ENCODE results near the gene ARMC3.
"Not testable (repeated sequence)": the region's sequence is repeated elsewhere in the genome, so short reads cannot be mapped to it uniquely, and the experiment has no call there.

ARMC3 gene

GRCh38 chr10:22927661-22928403 lies at the start of gene ARMC3:
TSS of gene ARMC3 (plus strand) at chr10:22928053. CDS start at chr10:22931997, 3,944 bp downstream.
- DNase-seq (ENCODE audit: low read depth): no peak

GRCh38 chr10:22891797-22892196 lies 36.1 kb upstream of the ARMC3 start:
- no peak for DNase-seq (ENCODE audit: low read depth)

GRCh38 chr10:22893781-22894180 lies 34.1 kb upstream of the ARMC3 start:
- DNase-seq (ENCODE audit: low read depth): no peak

- no peak for DNase-seq (ENCODE audit: low read depth)
These were observed 33.1 kb upstream of the ARMC3 start for GRCh38 chr10:22894714-22895113.

- DNase-seq (ENCODE audit: low read depth): no peak
These were observed 32.6 kb upstream of the ARMC3 start for GRCh38 chr10:22895252-22895651.

GRCh38 chr10:22897371-22897770 lies 30.5 kb upstream of the ARMC3 start:
- no peak for DNase-seq (ENCODE audit: low read depth)

- no peak for DNase-seq (ENCODE audit: low read depth)
These were observed 28.5 kb upstream of the ARMC3 start for GRCh38 chr10:22899307-22899706.

GRCh38 chr10:22899775-22900174 lies 28.1 kb upstream of the ARMC3 start:
- no peak for DNase-seq (ENCODE audit: low read depth)

- DNase-seq (ENCODE audit: low read depth): no peak
These were observed 26.8 kb upstream of the ARMC3 start for GRCh38 chr10:22900841-22901601.

- not testable (repeated sequence) for DNase-seq (ENCODE audit: low read depth)
These were observed 25.7 kb upstream of the ARMC3 start for GRCh38 chr10:22902147-22902546.

GRCh38 chr10:22903694-22904093 lies 24.2 kb upstream of the ARMC3 start:
- DNase-seq (ENCODE audit: low read depth): no peak

- no peak for DNase-seq (ENCODE audit: low read depth)
These were observed 21.1 kb upstream of the ARMC3 start for GRCh38 chr10:22906767-22907166.

- no peak for DNase-seq (ENCODE audit: low read depth)
These were observed 19.0 kb upstream of the ARMC3 start for GRCh38 chr10:22908837-22909236.

GRCh38 chr10:22909673-22910072 lies 18.2 kb upstream of the ARMC3 start:
- DNase-seq (ENCODE audit: low read depth): not testable (repeated sequence)

GRCh38 chr10:22911067-22911466 lies 16.8 kb upstream of the ARMC3 start:
- DNase-seq (ENCODE audit: low read depth): no peak

- no peak for DNase-seq (ENCODE audit: low read depth)
These were observed 15.7 kb upstream of the ARMC3 start for GRCh38 chr10:22911889-22912762.

- no peak for DNase-seq (ENCODE audit: low read depth)
These were observed 15.0 kb upstream of the ARMC3 start for GRCh38 chr10:22912763-22913384.

GRCh38 chr10:22913474-22914092 lies 14.3 kb upstream of the ARMC3 start:
- DNase-seq (ENCODE audit: low read depth): no peak

GRCh38 chr10:22915314-22915713 lies 12.5 kb upstream of the ARMC3 start:
- no peak for DNase-seq (ENCODE audit: low read depth)

- DNase-seq (ENCODE audit: low read depth): no peak
These were observed 2.8 kb upstream of the ARMC3 start for GRCh38 chr10:22925088-22925487.

- no peak for DNase-seq (ENCODE audit: low read depth)
These were observed 687 bp upstream of the ARMC3 start for GRCh38 chr10:22927166-22927565.

GRCh38 chr10:22929053-22929452 lies 1.2 kb downstream of the ARMC3 start:
- not testable (repeated sequence) for DNase-seq (ENCODE audit: low read depth)
